Activated CD8-positive, alpha-beta T cell treated with anti-CD3 and anti-CD28 coated beads, Interleukin-2, amount 10 ng/mL, durations not matched to agents 7 days and 5 days (primary cell): ENCODE data around the gene MARS2. TPM values are rescaled to one million over a fixed set of nuclear protein-coding genes. Genes with fewer than 3 reads are reported as not detected.
A peak's percentile ranks its signal among the peaks of the same experiment; 100 is the strongest.

Experiments
- ATAC-seq: fragments of 150-1000 bp; cut with Tn5 transposase; one replicate; pipeline ENCODE4 v1.10.0; 2021; ENCODE audit warnings: moderate library complexity
- CTCF ChIA-PET: fragments of 350-600 bp; sonication (Branson Sonifier 250); formaldehyde crosslinking; loops from one replicate; lab custom pipeline; 2021; ENCODE audit warnings: antibody characterized with exemption; lab: Charles Lee
- POLR2A ChIA-PET: fragments of 350-600 bp; sonication (Branson Sonifier 250); formaldehyde crosslinking; loops from one replicate; lab custom pipeline; 2021; ENCODE audit warnings: antibody characterized with exemption; lab: Charles Lee
- DNase-seq: peaks from one replicate; pipeline ENCODE4 v3.0.0-alpha.2; 2020
- H3K27ac Mint-ChIP-seq: one replicate; pipeline ENCODE4 v1.8.0; 2021; ENCODE audit warnings: mild to moderate bottlenecking, mixed read lengths
- H3K27me3 Mint-ChIP-seq: one replicate; pipeline ENCODE4 v1.8.0; 2021; ENCODE audit warnings: low read depth, mixed read lengths
- H3K36me3 Mint-ChIP-seq: one replicate; pipeline ENCODE4 v1.8.0; 2021; ENCODE audit warnings: low read depth, mixed read lengths
- H3K4me1 Mint-ChIP-seq: one replicate; pipeline ENCODE4 v1.8.0; 2021; ENCODE audit warnings: low read depth, mixed read lengths
- H3K4me3 Mint-ChIP-seq: one replicate; pipeline ENCODE4 v1.8.0; 2021; ENCODE audit warnings: mild to moderate bottlenecking, mixed read lengths
- H3K9me3 Mint-ChIP-seq: one replicate; pipeline ENCODE4 v1.8.0; 2022; ENCODE audit warnings: mixed read lengths; ENCODE audit not compliant: insufficient read depth
- total RNA-seq, 2 experiments: library from RNA; stranded (reverse); gene quantifications; one replicate each; pipeline ENCODE4 v1.2.3, GENCODE V29; 2021

Gene MARS2
- 10 to 100 TPM; 15.0 to 15.6 TPM for total RNA-seq

GRCh38 chr2:197705121-197705911, at the start of gene MARS2:
Gene MARS2 (plus strand): TSS chr2:197705369. CDS start chr2:197705406, 37 bp downstream.
- H3K4me1 Mint-ChIP-seq = peaks cover 42% of the 10 kb centered on the region
- peak; percentile 91 for ATAC-seq
- POLR2A ChIA-PET = interaction anchor here (0.8 to 2.8 kb wide), 6 partner anchors 11 to 270 kb away, joined by 3 to 12 read pairs (median 7); partner anchors contain the start of genes HSPD1, HSPE1, MOB4 and SF3B1

DNA sequence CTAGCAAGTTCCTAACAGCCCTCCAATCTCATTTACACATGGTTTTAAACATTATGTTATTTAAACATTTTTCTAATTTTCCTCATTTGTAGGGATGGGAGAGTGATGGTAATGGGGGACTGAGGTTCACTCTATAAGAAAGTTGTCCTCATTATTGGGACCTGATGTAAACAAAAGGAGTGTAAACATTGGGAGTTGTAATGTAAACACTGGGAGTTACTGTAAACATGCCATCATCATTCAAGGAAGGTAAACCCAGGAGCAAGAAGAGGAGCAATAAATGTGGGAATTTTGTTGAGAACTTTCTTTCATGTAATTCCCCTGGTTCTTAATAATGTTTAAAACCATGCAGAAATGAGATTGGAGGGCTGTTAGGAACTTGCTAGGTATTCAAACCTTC, 47.6 kb upstream of the MARS2 start:
- no peaks in the 10 kb centered on the region for H3K4me1 Mint-ChIP-seq
- no peak overlapping the region for H3K4me3 Mint-ChIP-seq
- CTCF ChIA-PET = no interaction called here
- no peaks in the 10 kb centered on the region for H3K27me3 Mint-ChIP-seq
- no peak overlapping the region for H3K27ac Mint-ChIP-seq
- H3K36me3 Mint-ChIP-seq = no peaks in the 10 kb centered on the region
- H3K9me3 Mint-ChIP-seq = no peaks in the 10 kb centered on the region
- no peak for DNase-seq
- POLR2A ChIA-PET = no interaction called here
- no peak for ATAC-seq

More at GRCh38 chr2:197705121-197705911, at the start of gene MARS2:
- Mint-ChIP-seq H3K36me3 (peaks cover 28% of the 10 kb centered on the region), H3K27me3 (no peaks in the 10 kb centered on the region), H3K4me3 (peak within 1 kb of the TSS; percentile 89), H3K27ac (peak within 1 kb of the TSS; percentile 88), H3K9me3 (no peaks in the 10 kb centered on the region)
- peak; percentile 94 for DNase-seq
- CTCF ChIA-PET = interaction anchor here (0.7 to 3.1 kb wide), 5 partner anchors 11 to 906 kb away, joined by 3 to 24 read pairs (median 7); partner anchors contain the start of gene GTF3C3

GRCh38 chr2:197661626-197662025, 43.5 kb upstream of the MARS2 start:
- Mint-ChIP-seq H3K4me1 (no peaks in the 10 kb centered on the region), H3K27me3 (peaks cover 7% of the 10 kb centered on the region), H3K27ac (no peak overlapping the region), H3K9me3 (peaks cover 5% of the 10 kb centered on the region), H3K36me3 (no peaks in the 10 kb centered on the region), H3K4me3 (no peak overlapping the region)
- ATAC-seq (no peak), DNase-seq (no peak)
- ChIA-PET CTCF (no interaction called here), POLR2A (no interaction called here)

GRCh38 chr2:197666277-197666676, 38.9 kb upstream of the MARS2 start:
- POLR2A ChIA-PET = no interaction called here
- CTCF ChIA-PET = no interaction called here
- Mint-ChIP-seq H3K36me3 (no peaks in the 10 kb centered on the region), H3K27ac (no peak overlapping the region), H3K9me3 (peaks cover 8% of the 10 kb centered on the region), H3K4me1 (no peaks in the 10 kb centered on the region), H3K27me3 (peaks cover 8% of the 10 kb centered on the region), H3K4me3 (no peak overlapping the region)
- DNase-seq (no peak), ATAC-seq (no peak)

GRCh38 chr2:197668296-197668695, 36.9 kb upstream of the MARS2 start:
- Mint-ChIP-seq H3K36me3 (no peaks in the 10 kb centered on the region), H3K4me1 (no peaks in the 10 kb centered on the region), H3K9me3 (peaks cover 8% of the 10 kb centered on the region), H3K4me3 (no peak overlapping the region), H3K27me3 (peaks cover 9% of the 10 kb centered on the region), H3K27ac (no peak overlapping the region)
- ChIA-PET POLR2A (no interaction called here), CTCF (no interaction called here)
- DNase-seq (no peak), ATAC-seq (no peak)

- Mint-ChIP-seq H3K36me3 (no peaks in the 10 kb centered on the region), H3K4me1 (no peaks in the 10 kb centered on the region), H3K9me3 (peaks cover 8% of the 10 kb centered on the region), H3K4me3 (no peak overlapping the region), H3K27me3 (peaks cover 6% of the 10 kb centered on the region), H3K27ac (no peak overlapping the region)
- ATAC-seq (no peak), DNase-seq (no peak)
- POLR2A ChIA-PET = no interaction called here
- CTCF ChIA-PET = no interaction called here
Measured at GRCh38 chr2:197669077-197669476, 36.1 kb upstream of the MARS2 start.

- DNase-seq = no peak
- no peaks in the 10 kb centered on the region for H3K4me1 Mint-ChIP-seq
- H3K27ac Mint-ChIP-seq = no peak overlapping the region
- no peaks in the 10 kb centered on the region for H3K9me3 Mint-ChIP-seq
- H3K27me3 Mint-ChIP-seq = peaks cover 13% of the 10 kb centered on the region
- no peaks in the 10 kb centered on the region for H3K36me3 Mint-ChIP-seq
- POLR2A ChIA-PET = no interaction called here
- H3K4me3 Mint-ChIP-seq = no peak overlapping the region
- CTCF ChIA-PET = interaction anchor here (0.9 to 1.1 kb wide), 2 partner anchors 72 to 114 kb away, joined by 3 read pairs; no protein-coding TSS in a partner anchor
- ATAC-seq = no peak
Measured at GRCh38 chr2:197672371-197672893, 32.7 kb upstream of the MARS2 start.

- ChIA-PET CTCF (no interaction called here), POLR2A (no interaction called here)
- no peaks in the 10 kb centered on the region for H3K4me1 Mint-ChIP-seq
- no peaks in the 10 kb centered on the region for H3K9me3 Mint-ChIP-seq
- H3K36me3 Mint-ChIP-seq = no peaks in the 10 kb centered on the region
- no peak overlapping the region for H3K4me3 Mint-ChIP-seq
- ATAC-seq (no peak), DNase-seq (no peak)
- no peak overlapping the region for H3K27ac Mint-ChIP-seq
- H3K27me3 Mint-ChIP-seq = peaks cover 17% of the 10 kb centered on the region
Measured at GRCh38 chr2:197673106-197673505, 32.1 kb upstream of the MARS2 start.

- Mint-ChIP-seq H3K27me3 (peaks cover 19% of the 10 kb centered on the region), H3K27ac (no peak overlapping the region), H3K9me3 (no peaks in the 10 kb centered on the region), H3K4me1 (no peaks in the 10 kb centered on the region), H3K4me3 (no peak overlapping the region), H3K36me3 (no peaks in the 10 kb centered on the region)
- CTCF ChIA-PET = no interaction called here
- POLR2A ChIA-PET = no interaction called here
- no peak for DNase-seq
- no peak for ATAC-seq
Measured at GRCh38 chr2:197673606-197674005, 31.6 kb upstream of the MARS2 start.

DNA sequence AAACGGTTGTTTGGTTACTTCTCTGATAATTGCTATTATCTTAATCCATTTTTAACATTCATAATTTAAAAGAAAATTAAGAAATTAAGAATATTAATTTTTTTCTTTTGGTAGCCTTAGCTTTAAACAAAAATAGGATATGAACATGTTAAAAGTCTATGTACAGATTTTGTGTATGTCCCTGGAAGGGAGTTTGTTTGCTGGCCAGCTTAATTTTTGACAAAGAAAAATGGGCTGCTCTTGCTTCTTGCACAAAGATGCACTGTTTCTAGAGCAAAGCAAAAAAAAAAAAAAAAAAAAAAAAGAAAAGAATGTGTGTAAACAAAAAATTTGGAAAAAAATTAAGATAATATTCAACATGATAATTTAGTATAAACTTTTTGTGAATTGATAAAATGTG, 31.1 kb upstream of the MARS2 start:
- no peaks in the 10 kb centered on the region for H3K36me3 Mint-ChIP-seq
- DNase-seq (no peak), ATAC-seq (no peak)
- no peak overlapping the region for H3K4me3 Mint-ChIP-seq
- H3K4me1 Mint-ChIP-seq = no peaks in the 10 kb centered on the region
- H3K9me3 Mint-ChIP-seq = no peaks in the 10 kb centered on the region
- CTCF ChIA-PET = no interaction called here
- no peak overlapping the region for H3K27ac Mint-ChIP-seq
- peaks cover 19% of the 10 kb centered on the region for H3K27me3 Mint-ChIP-seq
- POLR2A ChIA-PET = no interaction called here

GRCh38 chr2:197674591-197674990, 30.6 kb upstream of the MARS2 start:
- DNase-seq = no peak
- Mint-ChIP-seq H3K27me3 (peaks cover 19% of the 10 kb centered on the region), H3K36me3 (no peaks in the 10 kb centered on the region), H3K9me3 (no peaks in the 10 kb centered on the region), H3K4me1 (no peaks in the 10 kb centered on the region), H3K4me3 (no peak overlapping the region), H3K27ac (no peak overlapping the region)
- CTCF ChIA-PET = no interaction called here
- ATAC-seq = no peak
- POLR2A ChIA-PET = no interaction called here

DNA sequence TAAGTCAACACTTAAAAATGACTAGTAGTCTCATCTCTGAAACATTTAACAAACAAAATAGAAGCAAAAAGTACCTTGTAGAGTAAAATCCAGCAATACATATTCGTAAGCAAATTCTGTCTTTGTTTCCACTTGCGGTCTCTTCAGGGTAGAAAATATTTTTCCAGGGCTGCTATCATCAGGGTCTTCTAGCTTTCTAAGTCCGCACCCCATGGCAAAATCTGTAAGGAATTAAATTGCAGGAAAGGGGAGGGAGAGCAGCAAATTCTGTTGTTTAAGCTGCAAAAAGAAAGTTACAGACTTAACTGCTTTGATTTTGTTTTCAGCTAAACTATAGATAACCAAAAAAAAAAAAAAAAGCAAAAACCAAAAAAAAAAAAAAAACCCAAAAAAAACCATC, 29.9 kb upstream of the MARS2 start, which contains the start of gene RFTN2:
Gene RFTN2 (minus strand): TSS at position 342 of the 400 bp plus-strand sequence. CDS start 129 bp downstream, at position 213.
- ChIA-PET CTCF (no interaction called here), POLR2A (no interaction called here)
- Mint-ChIP-seq H3K27ac (no peak within 1 kb of the TSS), H3K36me3 (no peaks in the 10 kb centered on the region), H3K9me3 (no peaks in the 10 kb centered on the region), H3K4me1 (no peaks in the 10 kb centered on the region), H3K4me3 (no peak within 1 kb of the TSS), H3K27me3 (peaks cover 19% of the 10 kb centered on the region)
- no peak for DNase-seq
- ATAC-seq = no peak
